ENCODE data around the gene CES4A. TPM values are rescaled to one million over a fixed set of nuclear protein-coding genes. Genes with fewer than 3 reads are reported as not detected.
"Not testable (repeated sequence)": the region's sequence is repeated elsewhere in the genome, so short reads cannot be mapped to it uniquely, and the experiment has no call there.

Gene CES4A
- total RNA-seq = 19.4 TPM

DNA sequence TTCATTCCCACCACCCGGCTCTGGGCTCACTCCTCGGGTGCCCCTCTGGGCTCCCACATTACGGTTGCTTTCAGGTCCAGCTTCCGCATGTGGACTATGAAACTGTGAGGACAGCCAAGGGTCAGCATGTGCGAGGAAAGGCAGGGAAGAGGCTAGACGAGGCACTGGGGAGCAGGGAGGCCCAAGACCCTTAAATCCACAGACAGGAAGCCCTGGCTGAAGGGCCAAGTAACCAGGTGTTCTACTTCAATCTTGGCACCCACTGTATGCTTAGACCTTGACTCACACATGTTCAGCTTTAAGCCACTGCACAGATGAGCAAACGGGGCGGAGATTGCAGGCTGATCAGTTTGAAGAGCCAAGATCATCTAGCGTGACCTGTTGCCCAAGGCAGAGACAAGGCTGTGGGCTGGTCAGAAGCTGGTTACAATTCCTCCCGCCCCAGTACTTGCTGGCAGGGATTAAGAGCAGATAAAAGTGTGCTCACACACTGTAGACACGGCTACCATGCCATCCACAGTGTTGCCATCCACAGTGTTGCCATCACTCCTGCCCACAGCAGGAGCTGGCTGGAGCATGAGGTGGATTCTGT lies at the start of gene CES4A:
Gene CES4A (plus strand): TSS at position 393 of the 592 bp plus-strand sequence. CDS start 184 bp downstream, at position 577.
- peak; percentile 46 for DNase-seq (ENCODE audit: low spot score)

DNA sequence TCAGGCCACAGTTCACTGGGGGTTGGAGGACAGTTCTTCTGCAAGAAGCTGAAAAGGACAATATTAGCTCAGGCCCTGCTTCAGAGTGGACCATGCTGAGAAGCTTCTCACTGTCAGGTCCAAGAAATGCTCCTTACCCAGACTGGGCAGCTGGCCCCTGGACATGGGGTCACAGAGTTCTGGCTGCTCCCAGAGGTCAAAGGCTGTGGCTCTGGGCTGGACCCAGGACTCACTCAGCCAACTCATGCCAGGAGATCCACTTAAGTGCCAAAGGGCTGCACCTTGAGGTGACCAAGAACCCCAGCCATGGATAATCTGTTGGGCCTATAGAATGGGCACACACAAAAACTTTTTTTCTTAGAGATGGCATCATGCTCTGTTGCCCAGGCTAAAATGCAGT lies 49.0 kb upstream of the CES4A start:
- DNase-seq (ENCODE audit: low spot score) = no peak

DNA sequence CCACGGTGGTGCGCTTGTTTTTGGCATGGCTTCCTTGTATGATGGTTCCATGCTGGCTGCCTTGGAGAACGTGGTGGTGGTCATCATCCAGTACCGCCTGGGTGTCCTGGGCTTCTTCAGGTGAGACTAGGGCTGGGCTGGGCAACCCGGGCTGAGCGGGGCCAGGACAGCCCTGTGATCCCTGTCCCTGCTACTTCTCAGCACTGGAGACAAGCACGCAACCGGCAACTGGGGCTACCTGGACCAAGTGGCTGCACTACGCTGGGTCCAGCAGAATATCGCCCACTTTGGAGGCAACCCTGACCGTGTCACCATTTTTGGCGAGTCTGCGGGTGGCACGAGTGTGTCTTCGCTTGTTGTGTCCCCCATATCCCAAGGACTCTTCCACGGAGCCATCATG lies 48.2 kb upstream of the CES4A start:
- no peak for DNase-seq (ENCODE audit: low spot score)

DNA sequence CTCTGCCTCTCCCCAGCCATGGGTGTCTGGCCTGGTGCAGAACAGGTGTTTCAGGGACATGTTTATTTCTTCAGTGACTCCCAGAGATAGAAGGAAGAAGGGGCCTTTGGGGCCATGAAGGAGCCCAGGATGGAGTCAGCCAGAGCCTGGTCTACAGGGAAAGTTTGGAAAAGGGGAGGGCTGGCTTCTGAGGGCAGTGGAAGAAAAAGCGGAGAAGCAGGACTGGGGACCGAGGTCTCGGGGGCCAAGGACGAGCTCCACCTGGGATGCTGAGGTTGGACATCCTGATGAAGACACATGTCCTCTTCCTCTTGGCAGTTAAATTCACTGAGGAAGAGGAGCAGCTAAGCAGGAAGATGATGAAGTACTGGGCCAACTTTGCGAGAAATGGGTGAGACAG lies 45.4 kb upstream of the CES4A start:
- no peak for DNase-seq (ENCODE audit: low spot score)

DNA sequence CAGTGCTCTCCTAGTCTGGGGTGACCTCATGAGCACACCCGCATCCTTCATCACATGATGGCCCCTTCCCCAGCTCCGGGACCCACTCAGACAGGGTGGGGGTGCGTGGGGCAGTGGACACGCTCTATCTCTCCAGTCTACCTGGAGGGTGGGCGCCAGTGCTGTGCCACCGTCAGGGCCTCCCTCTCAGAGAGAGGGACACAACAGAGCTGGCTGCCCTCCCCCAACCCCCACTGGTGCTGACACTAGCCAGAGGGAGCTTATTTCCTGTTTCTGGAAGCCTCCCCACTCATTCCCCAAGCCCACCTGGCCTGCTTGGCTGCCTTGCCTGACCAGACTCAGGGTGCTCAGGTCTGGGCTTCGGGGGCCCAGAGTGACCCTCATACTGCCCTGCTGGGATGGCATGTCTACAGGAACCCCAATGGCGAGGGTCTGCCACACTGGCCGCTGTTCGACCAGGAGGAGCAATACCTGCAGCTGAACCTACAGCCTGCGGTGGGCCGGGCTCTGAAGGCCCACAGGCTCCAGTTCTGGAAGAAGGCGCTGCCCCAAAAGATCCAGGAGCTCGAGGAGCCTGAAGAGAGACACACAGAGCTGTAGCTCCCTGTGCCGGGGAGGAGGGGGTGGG lies 44.8 kb upstream of the CES4A start:
- no peak for DNase-seq (ENCODE audit: low spot score)

DNA sequence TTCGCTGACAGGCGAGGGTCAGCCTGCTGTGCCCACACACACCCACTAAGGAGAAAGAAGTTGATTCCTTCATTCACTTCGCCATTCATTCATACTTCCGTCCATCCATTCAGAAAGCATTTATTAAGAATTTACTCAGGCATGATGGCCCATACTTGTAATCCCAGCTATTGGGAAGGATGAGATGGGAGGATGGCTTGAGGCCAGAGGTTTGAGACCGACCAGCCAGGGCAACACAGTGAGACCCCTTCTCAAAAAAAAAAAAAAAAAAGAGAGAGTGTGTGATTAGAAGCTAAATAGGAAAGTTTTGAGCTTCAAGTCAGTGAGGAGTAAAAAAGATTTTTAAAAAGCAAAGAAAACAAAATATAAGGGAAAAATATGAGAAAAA lies 44.3 kb upstream of the CES4A start:
- no peak for DNase-seq (ENCODE audit: low spot score)

DNA sequence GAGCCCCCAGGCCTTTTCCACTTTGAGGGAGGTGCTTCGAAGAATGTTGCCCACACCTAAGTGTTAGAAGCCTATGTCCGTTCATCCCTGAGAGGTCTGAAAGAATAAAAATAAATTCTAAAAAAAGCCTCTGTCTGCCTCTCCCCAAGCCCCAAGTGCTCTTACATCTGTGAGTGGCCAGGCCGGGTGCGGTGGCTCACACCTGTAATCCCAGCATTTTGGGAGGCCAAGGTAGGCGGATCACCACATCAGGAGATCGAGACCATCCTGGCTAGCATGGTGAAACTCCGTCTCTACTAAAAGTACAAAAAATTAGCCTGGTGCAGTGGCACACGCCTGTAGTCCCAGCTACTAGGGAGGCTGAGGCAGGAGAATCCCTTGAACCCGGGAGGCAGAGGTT lies 43.4 kb upstream of the CES4A start:
- not testable (repeated sequence) for DNase-seq (ENCODE audit: low spot score)

DNA sequence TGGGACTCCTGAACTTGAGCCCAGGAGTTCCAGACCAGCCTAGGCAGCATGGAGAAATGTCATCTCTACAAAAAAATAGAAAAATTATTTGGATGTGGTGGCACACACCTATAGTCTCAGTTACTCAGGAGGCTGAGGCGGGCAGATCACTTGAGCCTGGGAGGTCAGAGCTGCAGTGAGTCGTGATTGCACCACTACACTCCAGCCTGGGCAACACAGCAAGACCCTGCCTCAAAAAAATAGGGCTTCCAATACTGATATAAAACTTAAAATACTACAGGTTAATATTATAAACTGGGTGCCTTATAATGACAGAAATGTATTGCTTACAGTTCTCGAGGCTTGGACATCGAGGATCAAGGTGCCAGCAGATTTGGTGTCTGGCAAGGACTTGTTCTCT lies 42.5 kb upstream of the CES4A start:
- no peak for DNase-seq (ENCODE audit: low spot score)

DNA sequence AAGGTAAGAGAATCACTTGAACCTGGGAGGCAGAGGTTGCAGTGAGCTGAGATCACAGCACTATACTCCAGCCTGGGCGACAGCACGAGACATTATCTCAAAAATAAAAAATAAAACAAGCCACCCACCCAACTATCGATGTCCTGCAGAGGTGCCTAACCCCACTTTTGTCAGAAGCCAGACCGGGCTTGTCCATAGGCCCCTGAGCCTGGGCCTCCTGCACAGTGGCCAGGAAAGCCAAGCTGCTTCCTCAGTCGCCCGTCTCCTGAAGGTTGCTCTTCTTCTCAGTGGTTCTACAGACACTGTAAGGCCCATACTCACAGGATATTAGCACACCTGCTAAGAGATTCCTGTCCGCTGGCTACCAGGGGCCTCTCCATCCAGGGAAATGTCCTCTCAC lies 41.8 kb upstream of the CES4A start:
- no peak for DNase-seq (ENCODE audit: low spot score)

DNA sequence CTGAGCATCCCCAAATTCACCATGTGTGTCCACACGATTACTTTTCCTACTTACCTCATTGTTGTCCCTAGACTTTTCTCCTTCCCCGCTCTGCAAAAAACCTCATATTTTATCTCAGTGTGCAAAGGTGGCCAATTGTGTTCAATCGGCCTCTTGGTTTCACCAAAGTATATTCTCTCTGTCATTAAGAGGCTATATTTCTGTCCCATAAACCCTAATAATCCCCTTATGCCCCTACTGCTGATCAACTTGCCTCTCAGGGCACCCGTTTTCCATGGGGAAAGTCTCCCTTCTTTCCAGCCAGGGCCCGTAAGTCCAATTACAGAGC lies 41.5 kb upstream of the CES4A start:
- no peak for DNase-seq (ENCODE audit: low spot score)

DNA sequence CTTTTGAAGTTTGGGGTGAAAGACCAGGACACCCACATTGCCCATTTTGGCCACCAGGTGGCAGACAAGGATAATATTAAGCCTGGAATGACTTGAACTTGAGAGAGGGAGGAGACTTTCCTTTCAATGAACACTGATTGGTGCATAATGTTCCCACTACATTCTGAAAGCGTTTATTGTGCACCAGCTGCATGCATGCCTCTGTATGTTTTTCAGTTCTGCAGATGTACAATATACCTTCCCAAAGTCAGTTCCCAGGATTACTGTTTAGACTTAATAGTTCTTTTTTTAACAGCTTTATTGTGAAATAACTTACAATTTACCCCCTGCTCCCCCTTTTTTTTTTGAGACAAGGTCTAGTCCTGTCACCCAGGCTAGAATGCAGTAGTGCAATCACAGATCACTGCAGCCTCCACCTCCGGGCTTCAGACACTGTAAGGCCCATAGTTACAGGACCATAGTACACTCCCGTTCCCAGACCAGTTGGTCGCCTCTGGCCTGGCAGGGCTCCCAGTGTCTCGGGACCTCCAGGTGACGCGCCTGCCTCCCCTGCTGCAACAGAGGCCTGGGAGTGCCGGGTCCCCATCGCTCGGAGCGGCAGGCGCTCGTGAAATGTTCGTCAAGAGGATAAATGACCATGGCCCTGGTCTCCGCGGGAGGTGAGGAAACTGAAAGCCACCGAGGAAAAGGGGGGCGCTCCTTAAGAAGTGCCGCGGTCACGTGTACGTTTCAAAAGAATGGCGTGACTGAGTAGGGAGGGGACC lies 40.9 kb upstream of the CES4A start:
- peak; percentile 86 for DNase-seq (ENCODE audit: low spot score)

DNA sequence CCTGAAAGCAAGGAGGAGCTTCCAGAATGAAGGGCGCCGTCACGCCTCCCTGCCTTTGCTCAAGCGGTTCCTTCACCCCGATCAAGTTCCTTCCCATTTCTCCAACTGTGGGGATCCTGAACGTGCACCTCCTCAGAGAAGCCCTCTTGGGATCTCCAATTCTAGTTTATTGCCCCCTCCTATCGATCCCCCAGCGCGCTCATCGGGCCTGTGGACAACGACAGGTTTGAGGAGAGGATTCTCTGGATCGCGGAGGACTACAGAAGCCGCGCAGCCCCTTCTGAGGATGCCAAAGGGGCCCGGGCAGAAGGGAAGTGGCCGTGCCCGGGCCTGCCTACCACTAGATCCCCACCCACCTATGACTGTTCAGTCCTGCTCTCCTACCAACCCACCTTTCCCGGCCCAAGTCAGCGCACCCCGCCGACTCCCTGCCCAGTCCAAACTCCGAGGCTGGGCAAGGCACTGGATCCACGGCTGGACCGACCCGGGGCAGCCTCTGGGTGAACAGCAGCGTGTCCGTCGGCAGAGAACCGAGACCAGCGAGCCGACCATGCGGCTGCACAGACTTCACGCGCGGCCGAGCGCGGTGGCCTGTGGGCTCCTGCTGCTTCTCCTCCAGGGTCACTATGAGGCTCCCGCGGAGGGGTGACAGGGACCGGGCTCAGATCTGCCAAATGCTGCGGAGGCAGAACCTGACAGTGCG lies 40.1 kb upstream of the CES4A start:
- DNase-seq (ENCODE audit: low spot score) = no peak

DNA sequence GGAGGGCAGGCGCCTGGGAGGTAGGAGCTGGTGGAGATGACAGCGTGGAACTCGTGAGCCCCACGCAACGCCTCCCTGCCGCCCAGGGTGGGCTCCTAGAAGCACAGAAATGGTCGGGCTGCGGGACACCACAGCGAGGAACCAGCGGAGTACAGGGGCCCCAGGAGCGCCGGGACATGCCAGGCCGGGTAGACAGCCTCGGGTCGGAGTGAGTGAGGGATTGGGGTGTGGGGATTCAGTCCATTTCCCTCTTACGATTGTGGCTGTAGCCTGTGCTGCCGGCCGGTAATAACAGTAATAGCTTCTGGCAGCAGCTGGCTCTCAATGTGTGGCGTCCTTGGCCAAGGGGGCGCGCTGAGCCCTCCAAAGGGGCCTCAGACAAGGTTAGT lies 39.6 kb upstream of the CES4A start:
- no peak for DNase-seq (ENCODE audit: low spot score)

DNA sequence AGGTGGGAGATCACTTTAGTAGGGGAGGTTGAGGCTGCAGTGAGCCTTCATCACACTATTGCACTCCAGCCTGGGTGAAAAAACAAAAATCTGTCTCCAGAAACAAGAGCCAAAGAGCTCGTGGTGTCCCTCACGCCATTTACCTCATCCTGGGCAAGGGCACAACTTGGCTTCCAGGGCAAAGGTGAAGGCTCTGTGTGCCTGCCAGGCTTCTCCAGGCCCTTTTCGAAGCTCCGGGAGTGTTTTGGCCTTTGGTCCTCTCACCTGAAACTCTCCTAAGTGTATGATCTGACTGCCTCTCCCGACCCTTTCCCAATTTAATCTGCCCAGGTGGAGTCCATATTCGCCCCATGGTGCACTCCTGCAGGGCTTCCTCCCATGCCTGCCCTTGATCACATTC lies 38.9 kb upstream of the CES4A start:
- no peak for DNase-seq (ENCODE audit: low spot score)

DNA sequence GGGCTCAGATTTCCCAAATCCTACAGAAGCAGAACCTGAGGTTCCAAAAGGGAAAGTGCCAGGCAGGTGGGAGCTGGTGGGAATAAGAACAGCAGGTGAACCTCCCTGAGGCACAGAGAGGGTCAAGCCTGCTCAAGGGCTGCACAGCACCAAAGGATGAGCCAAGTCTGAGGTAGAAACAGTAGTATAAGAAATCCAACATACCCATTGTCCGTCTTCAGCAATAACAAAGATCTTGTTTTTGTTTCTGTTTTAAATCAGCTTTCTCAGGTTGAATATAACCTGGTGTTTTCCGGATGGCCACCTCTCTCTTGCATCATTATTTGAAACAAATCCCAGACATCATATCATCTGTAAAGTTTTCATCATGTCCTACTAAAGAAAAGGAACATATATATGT lies 38.0 kb upstream of the CES4A start:
- no peak for DNase-seq (ENCODE audit: low spot score)

DNA sequence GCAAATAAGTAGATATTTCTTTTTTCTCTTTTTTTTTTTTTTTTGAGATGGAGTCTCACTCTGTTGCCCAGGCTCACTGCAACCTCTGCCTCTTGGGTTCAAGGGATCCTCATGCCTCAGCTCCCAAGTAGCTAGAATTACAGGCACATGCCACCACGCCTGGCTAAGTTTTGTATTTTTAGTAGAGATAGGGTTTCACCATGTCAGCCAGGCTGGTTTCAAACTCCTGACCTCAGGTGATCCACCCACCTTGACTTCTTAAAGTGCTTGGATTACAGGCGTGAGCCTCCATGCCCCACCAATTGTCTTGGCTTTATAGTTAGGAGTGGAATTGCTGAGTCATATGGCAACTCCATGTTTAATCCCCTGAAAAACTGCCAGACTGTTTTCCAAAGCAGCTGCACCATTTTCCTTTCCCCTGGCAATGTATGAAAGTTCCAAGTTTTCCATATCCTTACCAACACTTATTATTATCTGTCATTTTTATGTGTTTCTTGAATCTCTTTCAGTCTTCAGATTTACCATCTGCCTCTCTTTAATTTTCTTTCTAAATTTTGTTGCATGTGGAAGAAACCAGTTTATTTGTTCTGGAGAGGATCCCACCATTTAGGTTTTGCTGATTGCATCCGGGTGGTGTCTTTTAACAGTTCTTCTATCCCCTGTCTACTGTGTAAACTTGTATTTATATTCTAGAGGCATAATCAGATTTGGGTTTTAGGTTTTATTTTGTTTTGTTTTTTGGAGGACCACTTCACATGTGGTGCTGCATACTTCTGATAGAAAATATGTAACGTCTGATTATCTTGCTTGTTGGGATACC lies 37.2 kb upstream of the CES4A start:
- no peak for DNase-seq (ENCODE audit: low spot score)

DNA sequence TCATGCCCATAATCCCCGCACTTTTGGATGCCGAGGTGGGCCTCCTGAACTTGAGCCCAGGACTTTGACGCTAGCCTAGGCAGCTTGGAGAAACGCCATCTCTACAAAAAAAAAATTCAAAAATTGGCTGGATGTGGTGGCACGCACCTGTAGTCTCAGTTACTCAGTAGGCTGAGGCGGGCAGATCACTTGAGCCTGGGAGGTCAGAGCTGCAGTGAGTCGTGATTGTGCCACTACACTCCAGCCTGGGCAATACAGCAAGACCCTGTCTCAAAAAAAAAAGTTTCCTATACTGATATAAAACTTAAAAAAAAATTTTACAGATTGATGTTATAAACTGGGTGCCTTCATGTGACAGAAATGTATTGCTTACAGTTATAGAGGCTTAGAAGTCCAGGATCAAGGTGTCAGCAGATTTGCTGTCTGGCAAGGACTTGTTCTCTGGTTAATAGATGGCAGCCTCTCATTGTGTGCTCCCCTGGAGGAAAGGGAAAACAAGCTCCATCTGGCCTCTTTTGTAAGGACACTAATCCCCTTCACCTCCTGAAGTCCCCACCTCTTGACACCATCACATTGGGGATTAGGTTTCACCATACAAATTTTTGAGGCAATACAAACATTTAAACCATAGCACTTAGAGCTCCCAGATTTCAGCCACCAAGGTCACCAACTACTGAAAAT lies 35.8 kb upstream of the CES4A start:
- no peak for DNase-seq (ENCODE audit: low spot score)

DNA sequence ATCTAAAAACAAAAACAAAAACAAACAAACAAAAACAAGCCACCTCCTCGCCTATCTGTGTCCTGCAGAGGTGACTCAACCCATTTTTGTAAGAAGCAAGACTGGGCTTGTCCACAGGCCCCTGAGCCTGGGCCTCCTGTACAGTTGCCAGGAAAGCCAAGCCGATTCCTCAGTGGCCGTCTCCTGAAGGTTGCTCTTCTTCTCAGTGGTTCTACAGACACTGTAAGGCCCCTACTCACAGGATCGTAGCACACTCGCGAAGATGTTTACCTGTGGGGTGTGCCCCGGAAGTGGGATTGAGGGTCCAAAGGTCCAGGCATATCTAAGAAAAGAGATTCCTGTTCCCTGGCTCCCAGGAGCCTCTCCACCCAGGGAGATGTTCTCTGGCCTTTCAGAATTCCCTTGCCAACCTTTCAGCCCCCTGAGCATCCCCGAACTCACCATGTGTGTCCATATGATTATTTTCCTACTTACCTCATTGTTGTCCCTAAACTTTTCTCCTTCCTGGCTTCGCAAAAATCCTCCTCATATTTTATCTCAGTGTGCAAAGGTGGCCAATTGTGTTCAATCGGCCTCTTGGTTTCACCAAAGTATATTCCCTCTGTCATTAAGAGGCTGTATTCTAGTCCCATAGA lies 34.8 kb upstream of the CES4A start:
- DNase-seq (ENCODE audit: low spot score) = no peak

DNA sequence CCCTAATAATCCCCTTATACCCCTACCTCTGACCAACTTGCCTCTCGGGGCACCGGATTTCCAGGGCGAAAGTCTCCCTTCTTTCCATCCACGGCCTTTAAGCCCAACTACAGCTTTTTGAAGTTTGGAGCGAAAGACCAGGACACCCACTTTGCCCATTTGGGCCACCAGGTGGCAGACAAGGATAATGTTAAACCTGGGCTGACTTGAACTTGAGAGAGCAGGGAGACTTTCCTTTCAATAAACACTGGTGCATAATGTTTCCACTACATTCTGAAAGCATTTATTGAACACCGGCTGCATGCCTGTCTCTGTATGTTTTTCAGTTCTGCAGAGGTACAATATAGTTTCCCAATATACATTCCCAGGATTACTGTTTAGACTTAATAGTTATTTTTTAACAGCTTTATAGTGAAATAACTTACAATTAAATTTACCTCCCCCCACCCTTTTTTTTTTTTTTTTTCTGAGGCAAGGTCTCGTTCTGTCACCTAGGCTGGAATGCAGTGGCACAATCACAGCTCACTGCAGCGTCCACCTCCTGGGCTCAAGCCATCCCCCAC lies 34.2 kb upstream of the CES4A start:
- DNase-seq (ENCODE audit: low spot score) = peak; percentile 84

DNA sequence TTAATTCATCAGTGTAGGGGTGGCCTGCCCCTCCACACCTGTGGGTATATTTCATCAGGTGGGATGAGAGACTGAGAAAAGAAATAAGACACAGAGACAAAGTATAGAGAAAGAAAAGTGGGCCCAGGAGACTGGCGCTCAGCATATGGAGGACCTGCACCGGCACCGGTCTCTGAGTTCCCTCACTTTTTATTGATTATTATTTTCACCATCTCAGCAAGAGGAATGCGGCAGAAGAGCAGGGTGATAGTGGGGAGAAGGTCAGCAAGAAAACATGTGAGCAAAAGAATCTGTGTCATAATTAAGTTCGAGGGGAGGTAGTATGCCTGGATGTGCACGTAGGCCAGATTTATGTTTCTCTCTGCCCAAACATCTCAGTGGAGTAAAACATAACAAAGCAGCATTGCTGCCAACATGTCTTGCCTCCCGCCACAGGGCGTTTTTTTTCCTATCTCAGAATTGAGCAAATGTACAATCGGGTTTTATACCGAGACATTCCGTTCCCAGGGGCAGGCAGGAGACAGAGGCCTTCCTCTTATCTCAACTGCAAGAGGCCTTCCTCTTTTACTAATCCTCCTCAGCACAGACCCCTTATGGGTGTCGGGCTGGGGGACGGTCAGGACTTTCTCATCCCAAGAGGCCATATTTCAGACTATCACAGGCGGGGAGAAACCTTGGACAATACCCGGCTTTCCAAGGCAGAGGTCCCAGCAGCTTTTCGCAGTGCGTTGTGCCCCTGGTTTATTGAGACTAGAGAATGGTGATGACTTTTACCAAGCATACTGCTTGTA lies 32.8 kb upstream of the CES4A start:
- not testable (repeated sequence) for DNase-seq (ENCODE audit: low spot score)
